DND-41 (cell line): ENCODE measurements around the gene POU3F1.

Experiments used
- ATAC-seq: fragments of 200-7000 bp; cut with Tn5 transposase; 3 replicates; pipeline ENCODE4 v1.9.1; 2021; ENCODE audit warnings: low read depth; ENCODE audit not compliant: insufficient read depth
- DNase-seq: peaks from one replicate; pipeline ENCODE4 v3.0.0-alpha.2; 2020
- H2AFZ ChIP-seq: 2 replicates; pipeline ENCODE4 v1.6.0; 2012; ENCODE audit warnings: low read depth, low read length
- H3K27ac ChIP-seq: 2 replicates; pipeline ENCODE4 v1.5.1; 2012; ENCODE audit warnings: low read length, inconsistent platforms
- H3K27me3 ChIP-seq: fragments of 200-600 bp; sonication (generic); 2 replicates; pipeline ENCODE4 v1.6.0; 2012; ENCODE audit warnings: low read length, mild to moderate bottlenecking, inconsistent platforms; ENCODE audit not compliant: insufficient read depth, poor library complexity
- H3K36me3 ChIP-seq: 2 replicates; pipeline ENCODE4 v1.5.1; 2012; ENCODE audit warnings: low read length, inconsistent platforms; ENCODE audit not compliant: insufficient read depth
- H3K4me1 ChIP-seq: 2 replicates; pipeline ENCODE4 v1.5.1; 2012; ENCODE audit warnings: mild to moderate bottlenecking, low read length; ENCODE audit not compliant: insufficient read depth
- H3K4me2 ChIP-seq: 2 replicates; pipeline ENCODE4 v1.6.0; 2012; ENCODE audit warnings: mild to moderate bottlenecking, moderate library complexity, low read length, inconsistent platforms; ENCODE audit not compliant: insufficient read depth
- H3K4me3 ChIP-seq, 2 experiments: fragments of 200-600 bp in 1 of 2; shearing (Covaris generic) in 1 of 2; 2 replicates each; pipeline ENCODE4 v1.5.1; 2012 to 2016; ENCODE audit warnings: inconsistent platforms in 2 of 2, low read length in 2 of 2, mild to moderate bottlenecking in 2 of 2, low read depth in 1 of 2, moderate library complexity in 1 of 2
- H3K79me2 ChIP-seq: 2 replicates; pipeline ENCODE4 v1.6.0; 2012; ENCODE audit warnings: low read length, inconsistent platforms; ENCODE audit not compliant: insufficient read depth
- H3K9ac ChIP-seq: 2 replicates; pipeline ENCODE4 v1.6.0; 2012; ENCODE audit warnings: low read depth, mild to moderate bottlenecking, inconsistent platforms, low read length, moderate library complexity
- H3K9me3 ChIP-seq: 2 replicates; pipeline ENCODE4 v1.5.1; 2012; ENCODE audit warnings: low read length, moderate library complexity, mild to moderate bottlenecking, inconsistent platforms; ENCODE audit not compliant: insufficient read depth, severe bottlenecking
- H4K20me1 ChIP-seq: 2 replicates; pipeline ENCODE4 v1.6.0; 2012; ENCODE audit warnings: low read length; ENCODE audit not compliant: insufficient read depth
- CTCF ChIP-seq: IDR thresholded peaks from 2 replicates; pipeline ENCODE4 v1.5.1; 2012; ENCODE audit warnings: borderline replicate concordance, low read length, moderate library complexity, mild to moderate bottlenecking; ENCODE audit not compliant: poor library complexity, severe bottlenecking; ENCODE audit errors: extremely low read depth
- EZH2 ChIP-seq: IDR thresholded peaks from 3 replicates; pipeline ENCODE4 v1.6.1; 2012; ENCODE audit warnings: borderline replicate concordance, low read depth, mild to moderate bottlenecking, moderate library complexity, low read length, inconsistent platforms; ENCODE audit not compliant: severe bottlenecking

POU3F1 gene

GRCh38 chr1:38028105-38028591, 18.4 kb downstream of the POU3F1 start:
- H3K27ac ChIP-seq: no peak overlapping the region
- DNase-seq: no peak
- no peak overlapping the region for H3K4me2 ChIP-seq
- H3K9me3 ChIP-seq: no peaks in the 10 kb centered on the region
- no peak overlapping the region for H2AFZ ChIP-seq
- no peak overlapping the region for H3K4me3 ChIP-seq
- peaks cover 28% of the 10 kb centered on the region for H3K36me3 ChIP-seq
- no peak for TF ChIP-seq CTCF
- TF ChIP-seq EZH2: no peak
- H4K20me1 ChIP-seq: peaks cover 21% of the 10 kb centered on the region
- H3K4me1 ChIP-seq: no peaks in the 10 kb centered on the region
- no peaks in the 10 kb centered on the region for H3K79me2 ChIP-seq
- peak; percentile 35; the same call in 1 of the 3 replicates for ATAC-seq
- H3K27me3 ChIP-seq: no peaks in the 10 kb centered on the region
- H3K9ac ChIP-seq: no peak overlapping the region

DNA sequence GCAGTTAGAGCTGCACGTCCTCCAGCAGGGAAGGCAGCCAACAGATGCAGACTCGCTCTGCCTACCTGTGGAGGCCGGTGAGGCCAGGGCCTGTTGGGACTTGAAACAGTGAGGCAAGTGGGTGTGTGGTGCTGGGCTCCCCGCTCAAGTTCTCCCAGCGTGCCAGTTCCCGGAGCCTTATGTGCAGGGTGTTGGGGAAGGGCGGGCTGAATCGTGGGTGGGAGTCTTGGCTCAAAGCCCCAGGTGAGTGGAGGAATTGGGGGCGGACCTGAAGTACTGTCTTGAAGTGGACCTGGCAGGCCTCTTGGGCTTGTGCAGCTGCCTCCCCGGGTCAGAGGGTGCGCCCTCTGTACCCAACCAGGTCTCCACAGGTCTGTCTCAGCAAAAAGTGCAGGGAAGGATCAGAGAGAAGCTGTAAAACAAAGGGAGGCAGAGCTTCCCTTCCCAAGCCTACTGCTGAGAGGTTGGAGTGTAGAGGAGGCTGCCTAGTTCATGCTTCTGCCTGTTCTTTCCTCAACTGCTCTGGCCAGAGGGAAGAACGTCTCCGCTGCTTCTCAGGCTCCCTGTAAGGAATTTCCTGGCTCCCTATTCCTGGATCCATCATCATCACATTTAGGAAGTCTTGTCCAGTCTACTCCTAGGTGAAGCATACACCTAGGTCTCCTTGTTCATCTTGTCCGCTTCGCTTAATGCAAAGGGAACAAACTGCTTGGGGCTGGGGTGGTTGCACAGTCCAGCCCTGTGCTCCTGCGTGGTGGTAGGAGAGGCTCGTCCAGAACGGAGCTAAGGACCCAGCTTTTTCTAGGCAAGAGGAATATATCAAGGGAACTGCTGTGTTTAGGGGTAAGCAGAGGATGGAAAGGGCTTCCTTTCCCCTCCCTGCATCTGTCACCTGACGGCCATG, 19.1 kb downstream of the POU3F1 start:
- Histone ChIP-seq H3K27ac (no peak overlapping the region), H3K4me2 (no peak overlapping the region), H4K20me1 (peaks cover 21% of the 10 kb centered on the region), H3K27me3 (no peaks in the 10 kb centered on the region), H3K9ac (no peak overlapping the region), H3K36me3 (peaks cover 35% of the 10 kb centered on the region), H3K9me3 (no peaks in the 10 kb centered on the region), H3K79me2 (no peaks in the 10 kb centered on the region), H2AFZ (no peak overlapping the region), H3K4me1 (no peaks in the 10 kb centered on the region), H3K4me3 (no peak overlapping the region)
- ATAC-seq: 0 out of 3 replicates have a peak, but pooled peaks have one; percentile 26
- DNase-seq: no peak
- TF ChIP-seq CTCF (no peak), EZH2 (no peak)

GRCh38 chr1:38026592-38027200, 19.9 kb downstream of the POU3F1 start:
- DNase-seq (no peak), ATAC-seq (no peak)

More at GRCh38 chr1:38026592-38027200, 19.9 kb downstream of the POU3F1 start:
- Histone ChIP-seq H3K4me3 (no peak overlapping the region), H2AFZ (no peak overlapping the region), H3K9ac (no peak overlapping the region), H3K27me3 (no peaks in the 10 kb centered on the region), H3K79me2 (no peaks in the 10 kb centered on the region), H4K20me1 (peaks cover 24% of the 10 kb centered on the region), H3K4me1 (no peaks in the 10 kb centered on the region), H3K36me3 (peaks cover 43% of the 10 kb centered on the region), H3K4me2 (no peak overlapping the region), H3K27ac (no peak overlapping the region), H3K9me3 (no peaks in the 10 kb centered on the region)
- no peak for TF ChIP-seq EZH2
- peak; percentile 61 for TF ChIP-seq CTCF
